Nephron (organoid): ENCODE data around the gene TTC21A.
A peak's percentile ranks its signal among the peaks of the same experiment; 100 is the strongest.

Experiments
- H3K27ac Mint-ChIP-seq, 3 experiments: 2 replicates each; pipeline ENCODE4 v1.8.0; 2020; ENCODE audit warnings: mixed read lengths in 3 of 3, mild to moderate bottlenecking in 2 of 3, moderate library complexity in 1 of 3
- H3K27me3 Mint-ChIP-seq: 2 replicates; pipeline ENCODE4 v1.8.0; 2021; ENCODE audit warnings: low read depth, mild to moderate bottlenecking, moderate library complexity, mixed read lengths
- H3K36me3 Mint-ChIP-seq: 2 replicates; pipeline ENCODE4 v1.8.0; 2020; ENCODE audit warnings: low read depth, mixed read lengths
- H3K4me1 Mint-ChIP-seq: 2 replicates; pipeline ENCODE4 v1.8.0; 2020; ENCODE audit warnings: mixed read lengths
- H3K4me3 Mint-ChIP-seq, 3 experiments: 2 replicates each; pipeline ENCODE4 v1.8.0; 2020; ENCODE audit warnings: mild to moderate bottlenecking in 3 of 3, mixed read lengths in 3 of 3, moderate library complexity in 2 of 3
- H3K9me3 Mint-ChIP-seq: 2 replicates; pipeline ENCODE4 v1.8.0; 2020; ENCODE audit warnings: mixed read lengths
- CTCF ChIP-seq, 3 experiments: fragments of 200-600 bp; sonication (generic); IDR thresholded peaks; one replicate each; pipeline ENCODE4 v1.5.0; 2021; ENCODE audit warnings: antibody characterized with exemption in 3 of 3; ENCODE audit not compliant: unreplicated experiment in 3 of 3

TTC21A gene

GRCh38 chr3:39173318-39174125 is 66.0 kb downstream of the TTC21A start:
- Mint-ChIP-seq H3K9me3 (peaks cover 6% of the 10 kb centered on the region), H3K36me3 (no peaks in the 10 kb centered on the region), H3K27ac (peak overlapping the region in 1 of 3 experiments; percentile 60), H3K4me1 (peaks cover 30% of the 10 kb centered on the region), H3K27me3 (peaks cover 3% of the 10 kb centered on the region), H3K4me3 (no peak overlapping the region)
- TF ChIP-seq CTCF (IDR thresholded peaks at IDR 0.05; ENCODE audit: unreplicated experiment in 3 of 3), result no peak

GRCh38 chr3:39176025-39176714 is 68.7 kb downstream of the TTC21A start:
- H3K27me3 Mint-ChIP-seq, result no peaks in the 10 kb centered on the region
- TF ChIP-seq CTCF (IDR thresholded peaks at IDR 0.05; ENCODE audit: unreplicated experiment in 3 of 3), result no peak
- H3K9me3 Mint-ChIP-seq, result peaks cover 6% of the 10 kb centered on the region
- H3K4me3 Mint-ChIP-seq, result peak overlapping the region in 1 of 3 experiments; percentile 3
- H3K4me1 Mint-ChIP-seq, result peaks cover 52% of the 10 kb centered on the region
- H3K27ac Mint-ChIP-seq, result peak overlapping the region; percentile 93 to 97 (median 96)
- no peaks in the 10 kb centered on the region for H3K36me3 Mint-ChIP-seq

GRCh38 chr3:39177708-39178332 is 70.3 kb downstream of the TTC21A start:
- Mint-ChIP-seq H3K4me3 (peak overlapping the region; percentile 75 to 83 (median 78)), H3K9me3 (peaks cover 6% of the 10 kb centered on the region), H3K4me1 (peaks cover 64% of the 10 kb centered on the region), H3K27ac (peak overlapping the region; percentile 93 to 97 (median 96)), H3K36me3 (no peaks in the 10 kb centered on the region), H3K27me3 (no peaks in the 10 kb centered on the region)
- TF ChIP-seq CTCF (IDR thresholded peaks at IDR 0.05; ENCODE audit: unreplicated experiment in 3 of 3), result no peak

GRCh38 chr3:39178553-39178952 is 71.1 kb downstream of the TTC21A start:
- Mint-ChIP-seq H3K9me3 (peaks cover 3% of the 10 kb centered on the region), H3K36me3 (no peaks in the 10 kb centered on the region), H3K4me1 (peaks cover 71% of the 10 kb centered on the region), H3K27ac (peak overlapping the region; percentile 75 to 85 (median 82)), H3K4me3 (peak overlapping the region; percentile 63 to 80 (median 63)), H3K27me3 (no peaks in the 10 kb centered on the region)
- TF ChIP-seq CTCF (IDR thresholded peaks at IDR 0.05; ENCODE audit: unreplicated experiment in 3 of 3), result no peak

GRCh38 chr3:39180183-39180545 is 72.7 kb downstream of the TTC21A start:
- Mint-ChIP-seq H3K36me3 (no peaks in the 10 kb centered on the region), H3K27me3 (no peaks in the 10 kb centered on the region), H3K27ac (peak overlapping the region; percentile 75 to 87 (median 85)), H3K9me3 (no peaks in the 10 kb centered on the region), H3K4me1 (peaks cover 78% of the 10 kb centered on the region), H3K4me3 (peak overlapping the region; percentile 81 to 82 (median 81))
- no peak for TF ChIP-seq CTCF (IDR thresholded peaks at IDR 0.05; ENCODE audit: unreplicated experiment in 3 of 3)
